GM23338 (cell line): ENCODE data around the gene ERP27. TPM values are rescaled to one million over a fixed set of nuclear protein-coding genes. Genes with fewer than 3 reads are reported as not detected.

ENCODE experiments used
- ATAC-seq: fragments of 200-7000 bp; cut with Tn5 transposase; 3 replicates; pipeline ENCODE4 v1.9.1; 2020
- DNase-seq: peaks from one replicate; pipeline ENCODE4 v3.0.0-alpha.2; 2015; ENCODE audit warnings: low spot score
- H2AFZ ChIP-seq: fragments of 200-600 bp; sonication (generic); 2 replicates; pipeline ENCODE4 v1.8.0; 2016; ENCODE audit warnings: antibody characterized with exemption, mild to moderate bottlenecking, moderate library complexity
- H3F3A ChIP-seq: fragments of 200-600 bp; sonication (generic); replicated peaks from 2 replicates; pipeline ENCODE4 v1.8.0; 2017; ENCODE audit warnings: antibody characterized with exemption, mixed run types, low read depth
- H3K27ac ChIP-seq: fragments of 200-600 bp; sonication (generic); 2 replicates; pipeline ENCODE4 v1.6.1; 2016; ENCODE audit warnings: low read depth
- H3K27me3 ChIP-seq: fragments of 200-600 bp; sonication (generic); 2 replicates; pipeline ENCODE4 v1.8.0; 2016; ENCODE audit warnings: mild to moderate bottlenecking, mixed run types, moderate library complexity; ENCODE audit not compliant: insufficient read depth
- H3K36me3 ChIP-seq: fragments of 200-600 bp; sonication (generic); 2 replicates; pipeline ENCODE4 v1.8.0; 2016; ENCODE audit warnings: mild to moderate bottlenecking; ENCODE audit not compliant: insufficient read depth
- H3K4me1 ChIP-seq: fragments of 200-600 bp; sonication (generic); 2 replicates; pipeline ENCODE4 v1.8.0; 2016; ENCODE audit warnings: mild to moderate bottlenecking, moderate library complexity; ENCODE audit not compliant: insufficient read depth
- H3K4me2 ChIP-seq: fragments of 200-600 bp; sonication (generic); 2 replicates; pipeline ENCODE4 v1.7.1; 2017; ENCODE audit warnings: mixed run types
- H3K4me3 ChIP-seq: fragments of 200-600 bp; sonication (generic); 2 replicates; pipeline ENCODE4 v1.6.1; 2016; ENCODE audit warnings: mixed run types
- H3K79me2 ChIP-seq: fragments of 200-600 bp; sonication (generic); replicated peaks from 2 replicates; pipeline ENCODE4 v1.8.0; 2017; ENCODE audit warnings: mild to moderate bottlenecking; ENCODE audit not compliant: insufficient read depth
- H3K9me2 ChIP-seq: fragments of 200-600 bp; sonication (generic); 2 replicates; pipeline ENCODE4 v1.8.0; 2017; ENCODE audit not compliant: insufficient read depth
- H4K20me1 ChIP-seq: fragments of 200-600 bp; sonication (generic); replicated peaks from 2 replicates; pipeline ENCODE4 v1.8.0; 2017; ENCODE audit warnings: mild to moderate bottlenecking; ENCODE audit not compliant: insufficient read depth
- H3K27ac Mint-ChIP-seq: 2 replicates; pipeline ENCODE4 v1.8.0; 2020; ENCODE audit warnings: inconsistent platforms, mild to moderate bottlenecking, moderate library complexity, mixed read lengths
- H3K27me3 Mint-ChIP-seq: 3 replicates; pipeline ENCODE4 v1.8.0; 2022; ENCODE audit warnings: low read depth, mild to moderate bottlenecking, moderate library complexity, mixed read lengths, inconsistent platforms; ENCODE audit not compliant: insufficient read depth, poor library complexity
- H3K36me3 Mint-ChIP-seq: 3 replicates; pipeline ENCODE4 v1.8.0; 2021; ENCODE audit warnings: low read depth, mild to moderate bottlenecking, inconsistent platforms, moderate library complexity, mixed read lengths
- H3K4me1 Mint-ChIP-seq: 3 replicates; pipeline ENCODE4 v1.8.0; 2020; ENCODE audit warnings: mild to moderate bottlenecking, inconsistent platforms, mixed read lengths
- H3K4me3 Mint-ChIP-seq: 3 replicates; pipeline ENCODE4 v1.8.0; 2021; ENCODE audit warnings: moderate library complexity, mild to moderate bottlenecking, inconsistent platforms, mixed read lengths
- H3K9me3 Mint-ChIP-seq: 3 replicates; pipeline ENCODE4 v1.8.0; 2020; ENCODE audit warnings: moderate library complexity, mild to moderate bottlenecking, inconsistent platforms, mixed read lengths
- CREB1 ChIP-seq: fragments of 250-450 bp; sonication (Bioruptor Pico); IDR thresholded peaks from 2 replicates; pipeline ENCODE4 v1.5.0; 2020; ENCODE audit warnings: low read depth, mild to moderate bottlenecking, moderate library complexity
- EZH2 ChIP-seq: fragments of 200-600 bp; sonication (generic); IDR thresholded peaks from one replicate; pipeline ENCODE4 v1.8.0; 2017; ENCODE audit warnings: antibody characterized with exemption, mild to moderate bottlenecking, low read depth; ENCODE audit not compliant: unreplicated experiment
- EZH2phosphoT487 ChIP-seq: fragments of 200-600 bp; sonication (generic); IDR thresholded peaks from one replicate; pipeline ENCODE4 v1.8.1; 2018; ENCODE audit warnings: antibody characterized with exemption; ENCODE audit not compliant: unreplicated experiment
- NANOG ChIP-seq: IDR thresholded peaks from 2 replicates; pipeline ENCODE4 v1.6.1; 2016; ENCODE audit warnings: antibody characterized with exemption, borderline replicate concordance
- STAT1 ChIP-seq: IDR thresholded peaks from one replicate; pipeline ENCODE4 v1.6.1; 2016; ENCODE audit warnings: antibody characterized with exemption; ENCODE audit not compliant: unreplicated experiment
- ZNF114 ChIP-seq: fragments of 250-450 bp; sonication (Bioruptor Pico); IDR thresholded peaks from 2 replicates; pipeline ENCODE4 v1.5.0; 2020; ENCODE audit warnings: mild to moderate bottlenecking, moderate library complexity
- ZNF331 ChIP-seq: fragments of 250-450 bp; sonication (Bioruptor Pico); IDR thresholded peaks from 2 replicates; pipeline ENCODE4 v1.5.0; 2020; ENCODE audit warnings: low read depth, mild to moderate bottlenecking, moderate library complexity
- polyA plus RNA-seq: library from polyadenylated mRNA; unstranded; fragments of >200 nt; fragmentation: Nextera tagmentation; extraction: Ambion mirVana; gene quantifications from 2 replicates; pipeline ENCODE4 v1.2.1, GENCODE V29; 2016
- total RNA-seq: library from RNA; depleted of rRNA; stranded (reverse); fragments of >200 nt; shearing (Covaris generic); gene quantifications from 2 replicates; pipeline ENCODE4 v1.2.3, GENCODE V29; 2014
- TF ChIP-seq, protein P1 (sequence below), 2 experiments: fragments of 200-600 bp in 1 of 2; sonication (generic) in 1 of 2; conservative IDR thresholded peaks; 2 replicates each; pipeline versions ENCODE4 v1.5.1 to v1.6.1; 2016 to 2017; ENCODE audit warnings: antibody characterized with exemption in 2 of 2, low read depth in 2 of 2, mild to moderate bottlenecking in 2 of 2, moderate library complexity in 1 of 2
- TF ChIP-seq, protein P2 (sequence below): IDR thresholded peaks from one replicate; pipeline ENCODE4 v1.6.1; 2018; ENCODE audit warnings: antibody characterized with exemption; ENCODE audit not compliant: unreplicated experiment

The ERP27 gene
- total and polyA plus RNA-seq, 2 experiments from 2014 or later: not detected

GRCh38 chr12:14879222-14879933 lies 59.0 kb downstream of the ERP27 start (continued):
- TF ChIP-seq, protein P1, sequence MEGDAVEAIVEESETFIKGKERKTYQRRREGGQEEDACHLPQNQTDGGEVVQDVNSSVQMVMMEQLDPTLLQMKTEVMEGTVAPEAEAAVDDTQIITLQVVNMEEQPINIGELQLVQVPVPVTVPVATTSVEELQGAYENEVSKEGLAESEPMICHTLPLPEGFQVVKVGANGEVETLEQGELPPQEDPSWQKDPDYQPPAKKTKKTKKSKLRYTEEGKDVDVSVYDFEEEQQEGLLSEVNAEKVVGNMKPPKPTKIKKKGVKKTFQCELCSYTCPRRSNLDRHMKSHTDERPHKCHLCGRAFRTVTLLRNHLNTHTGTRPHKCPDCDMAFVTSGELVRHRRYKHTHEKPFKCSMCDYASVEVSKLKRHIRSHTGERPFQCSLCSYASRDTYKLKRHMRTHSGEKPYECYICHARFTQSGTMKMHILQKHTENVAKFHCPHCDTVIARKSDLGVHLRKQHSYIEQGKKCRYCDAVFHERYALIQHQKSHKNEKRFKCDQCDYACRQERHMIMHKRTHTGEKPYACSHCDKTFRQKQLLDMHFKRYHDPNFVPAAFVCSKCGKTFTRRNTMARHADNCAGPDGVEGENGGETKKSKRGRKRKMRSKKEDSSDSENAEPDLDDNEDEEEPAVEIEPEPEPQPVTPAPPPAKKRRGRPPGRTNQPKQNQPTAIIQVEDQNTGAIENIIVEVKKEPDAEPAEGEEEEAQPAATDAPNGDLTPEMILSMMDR (conservative IDR thresholded peaks at IDR 0.05; ENCODE audit: low read depth in 2 of 2): no peak

DNA sequence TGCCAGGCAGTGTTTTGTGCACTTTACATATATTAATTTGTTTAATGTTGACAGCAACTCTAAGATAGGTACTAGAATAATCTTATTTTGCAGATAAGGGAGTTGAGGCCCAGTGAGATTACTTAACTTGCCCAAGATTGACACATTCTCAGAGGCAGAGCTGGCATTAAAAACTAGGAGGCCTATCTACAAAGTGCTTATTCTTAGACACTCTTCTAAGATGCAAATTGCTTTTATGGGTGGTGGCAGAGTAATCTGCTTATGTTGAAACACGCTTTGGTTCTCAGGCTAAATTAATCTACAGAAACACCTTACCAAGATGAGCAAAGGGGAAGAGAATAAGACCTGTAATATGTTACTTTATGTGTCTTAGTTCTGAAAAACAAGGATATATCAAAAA lies 59.8 kb downstream of the ERP27 start:
- Histone ChIP-seq H2AFZ (no peak overlapping the region), H3K27me3 (no peaks in the 10 kb centered on the region), H3K79me2 (no peaks in the 10 kb centered on the region), H3K4me3 (no peak overlapping the region), H3K4me1 (no peaks in the 10 kb centered on the region), H3K36me3 (no peaks in the 10 kb centered on the region), H3K9me2 (no peaks in the 10 kb centered on the region), H4K20me1 (no peaks in the 10 kb centered on the region), H3K27ac (no peak overlapping the region), H3K4me2 (no peak overlapping the region), H3F3A (no peaks in the 10 kb centered on the region)
- DNase-seq (no peak), ATAC-seq (no peak)
- Mint-ChIP-seq H3K36me3 (no peaks in the 10 kb centered on the region), H3K27me3 (no peaks in the 10 kb centered on the region), H3K27ac (no peak overlapping the region), H3K9me3 (no peaks in the 10 kb centered on the region), H3K4me1 (no peaks in the 10 kb centered on the region), H3K4me3 (no peak overlapping the region)
- no peak for TF ChIP-seq EZH2

- Histone ChIP-seq H3K27ac (no peak overlapping the region), H3K27me3 (no peaks in the 10 kb centered on the region), H3K4me3 (no peak overlapping the region), H3K4me1 (no peaks in the 10 kb centered on the region), H3K9me2 (no peaks in the 10 kb centered on the region), H3K36me3 (no peaks in the 10 kb centered on the region), H3K79me2 (no peaks in the 10 kb centered on the region), H3F3A (no peaks in the 10 kb centered on the region), H3K4me2 (no peak overlapping the region), H4K20me1 (no peaks in the 10 kb centered on the region), H2AFZ (no peak overlapping the region)
- no peaks in the 10 kb centered on the region for H3K9me3 Mint-ChIP-seq
- no peak overlapping the region for H3K4me3 Mint-ChIP-seq
- no peaks in the 10 kb centered on the region for H3K27me3 Mint-ChIP-seq
- no peak overlapping the region for H3K27ac Mint-ChIP-seq
- no peak for ATAC-seq
- TF ChIP-seq CREB1 (CRISPR knock-in tag) (no peak), STAT1 (no peak), ZNF331 (CRISPR knock-in tag) (no peak), ZNF114 (CRISPR knock-in tag) (no peak), EZH2phosphoT487 (no peak), NANOG (no peak)
- TF ChIP-seq, protein P2, sequence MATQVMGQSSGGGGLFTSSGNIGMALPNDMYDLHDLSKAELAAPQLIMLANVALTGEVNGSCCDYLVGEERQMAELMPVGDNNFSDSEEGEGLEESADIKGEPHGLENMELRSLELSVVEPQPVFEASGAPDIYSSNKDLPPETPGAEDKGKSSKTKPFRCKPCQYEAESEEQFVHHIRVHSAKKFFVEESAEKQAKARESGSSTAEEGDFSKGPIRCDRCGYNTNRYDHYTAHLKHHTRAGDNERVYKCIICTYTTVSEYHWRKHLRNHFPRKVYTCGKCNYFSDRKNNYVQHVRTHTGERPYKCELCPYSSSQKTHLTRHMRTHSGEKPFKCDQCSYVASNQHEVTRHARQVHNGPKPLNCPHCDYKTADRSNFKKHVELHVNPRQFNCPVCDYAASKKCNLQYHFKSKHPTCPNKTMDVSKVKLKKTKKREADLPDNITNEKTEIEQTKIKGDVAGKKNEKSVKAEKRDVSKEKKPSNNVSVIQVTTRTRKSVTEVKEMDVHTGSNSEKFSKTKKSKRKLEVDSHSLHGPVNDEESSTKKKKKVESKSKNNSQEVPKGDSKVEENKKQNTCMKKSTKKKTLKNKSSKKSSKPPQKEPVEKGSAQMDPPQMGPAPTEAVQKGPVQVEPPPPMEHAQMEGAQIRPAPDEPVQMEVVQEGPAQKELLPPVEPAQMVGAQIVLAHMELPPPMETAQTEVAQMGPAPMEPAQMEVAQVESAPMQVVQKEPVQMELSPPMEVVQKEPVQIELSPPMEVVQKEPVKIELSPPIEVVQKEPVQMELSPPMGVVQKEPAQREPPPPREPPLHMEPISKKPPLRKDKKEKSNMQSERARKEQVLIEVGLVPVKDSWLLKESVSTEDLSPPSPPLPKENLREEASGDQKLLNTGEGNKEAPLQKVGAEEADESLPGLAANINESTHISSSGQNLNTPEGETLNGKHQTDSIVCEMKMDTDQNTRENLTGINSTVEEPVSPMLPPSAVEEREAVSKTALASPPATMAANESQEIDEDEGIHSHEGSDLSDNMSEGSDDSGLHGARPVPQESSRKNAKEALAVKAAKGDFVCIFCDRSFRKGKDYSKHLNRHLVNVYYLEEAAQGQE: no peak
- no peaks in the 10 kb centered on the region for H3K36me3 Mint-ChIP-seq
- DNase-seq: no peak
- H3K4me1 Mint-ChIP-seq: no peaks in the 10 kb centered on the region
These were observed 61.5 kb downstream of the ERP27 start for GRCh38 chr12:14876833-14877232.
